ENCODE data around the gene POU2F2.

Gene POU2F2

DNA sequence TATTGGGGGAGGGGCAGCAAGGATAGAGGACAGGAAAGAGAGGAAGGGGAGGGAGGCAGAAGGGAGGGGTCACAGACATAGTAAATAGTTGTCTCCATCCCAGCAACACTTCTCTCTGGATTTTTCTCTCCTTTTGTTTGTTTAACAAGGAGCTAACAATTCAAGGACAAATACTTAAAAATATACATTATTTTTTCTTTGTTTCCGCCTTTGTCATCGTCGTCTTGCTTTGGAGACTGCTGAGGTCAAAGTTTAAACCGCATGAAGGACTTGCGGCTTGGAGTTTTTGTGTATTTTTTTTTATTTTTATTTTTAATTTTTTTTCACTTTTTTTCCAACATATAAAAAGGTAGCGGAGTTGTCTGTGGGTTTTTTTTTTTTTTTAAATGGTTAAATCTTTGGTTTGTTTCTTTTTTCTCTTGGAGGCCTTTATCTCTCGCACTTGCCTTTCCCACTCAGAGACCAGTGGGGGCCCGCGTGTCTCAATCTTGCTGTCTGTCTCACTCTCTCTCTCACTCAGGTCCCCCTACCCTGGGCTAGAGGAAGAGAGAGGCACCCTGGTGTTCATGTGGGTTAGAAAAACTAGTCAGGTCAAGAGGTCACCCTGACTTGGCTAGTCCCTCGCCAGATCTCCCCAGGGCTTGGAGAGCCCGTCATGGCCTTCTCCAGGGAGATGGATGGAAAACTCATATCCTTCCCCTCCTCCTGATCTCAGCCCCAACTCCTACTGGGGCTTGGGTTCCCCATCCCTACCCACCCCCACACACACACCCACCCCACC is 45.3 kb downstream of the POU2F2 start:
- Histone ChIP-seq H3K4me3 (ENCODE audit: severe bottlenecking) (no peak overlapping the region), H3K36me3 (ENCODE audit: low read depth) (peaks cover 6% of the 10 kb centered on the region), H3K9me3 (ENCODE audit: severe bottlenecking) (no peaks in the 10 kb centered on the region), H3K27ac (ENCODE audit: poor library complexity, severe bottlenecking) (no peak overlapping the region), H3K4me1 (ENCODE audit: insufficient read depth, poor library complexity, severe bottlenecking) (peaks cover 10% of the 10 kb centered on the region), H3K27me3 (ENCODE audit: insufficient read depth, poor library complexity, severe bottlenecking) (no peaks in the 10 kb centered on the region)
- TF ChIP-seq, protein P1, sequence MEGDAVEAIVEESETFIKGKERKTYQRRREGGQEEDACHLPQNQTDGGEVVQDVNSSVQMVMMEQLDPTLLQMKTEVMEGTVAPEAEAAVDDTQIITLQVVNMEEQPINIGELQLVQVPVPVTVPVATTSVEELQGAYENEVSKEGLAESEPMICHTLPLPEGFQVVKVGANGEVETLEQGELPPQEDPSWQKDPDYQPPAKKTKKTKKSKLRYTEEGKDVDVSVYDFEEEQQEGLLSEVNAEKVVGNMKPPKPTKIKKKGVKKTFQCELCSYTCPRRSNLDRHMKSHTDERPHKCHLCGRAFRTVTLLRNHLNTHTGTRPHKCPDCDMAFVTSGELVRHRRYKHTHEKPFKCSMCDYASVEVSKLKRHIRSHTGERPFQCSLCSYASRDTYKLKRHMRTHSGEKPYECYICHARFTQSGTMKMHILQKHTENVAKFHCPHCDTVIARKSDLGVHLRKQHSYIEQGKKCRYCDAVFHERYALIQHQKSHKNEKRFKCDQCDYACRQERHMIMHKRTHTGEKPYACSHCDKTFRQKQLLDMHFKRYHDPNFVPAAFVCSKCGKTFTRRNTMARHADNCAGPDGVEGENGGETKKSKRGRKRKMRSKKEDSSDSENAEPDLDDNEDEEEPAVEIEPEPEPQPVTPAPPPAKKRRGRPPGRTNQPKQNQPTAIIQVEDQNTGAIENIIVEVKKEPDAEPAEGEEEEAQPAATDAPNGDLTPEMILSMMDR (IDR thresholded peaks at IDR 0.05; ENCODE audit: poor library complexity, severe bottlenecking): no peak
- ATAC-seq (ENCODE audit: low read depth) (no peak), DNase-seq (ENCODE audit: low spot score) (no peak)

DNA sequence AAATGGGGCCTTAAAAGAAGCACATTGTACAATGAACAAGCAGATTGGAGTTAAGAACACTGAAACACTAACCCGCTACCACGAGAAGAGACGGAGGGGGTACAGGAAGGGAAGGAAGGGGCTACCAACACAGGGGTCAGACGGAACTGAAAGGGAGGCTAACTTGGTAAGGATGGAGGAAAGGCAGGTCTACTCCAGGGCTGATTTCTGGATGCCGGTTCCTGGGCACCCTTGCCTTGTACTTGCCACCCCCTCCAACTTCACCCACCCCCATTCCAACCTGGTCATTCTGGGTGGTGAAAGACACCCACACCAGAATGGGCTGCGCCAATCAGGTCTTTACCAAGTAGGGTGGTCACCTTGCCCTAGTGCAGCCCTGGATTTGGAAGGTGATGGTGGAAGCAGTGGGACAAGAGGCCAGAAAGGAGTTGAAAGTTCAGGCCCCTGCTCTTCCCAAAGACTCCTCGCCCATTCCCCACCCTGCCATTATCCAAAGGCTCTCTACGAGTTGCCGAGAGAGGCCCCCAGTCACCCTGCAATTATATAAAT is 46.0 kb downstream of the POU2F2 start:
- no peaks in the 10 kb centered on the region for H3K27me3 ChIP-seq (ENCODE audit: insufficient read depth, poor library complexity, severe bottlenecking)

DNA sequence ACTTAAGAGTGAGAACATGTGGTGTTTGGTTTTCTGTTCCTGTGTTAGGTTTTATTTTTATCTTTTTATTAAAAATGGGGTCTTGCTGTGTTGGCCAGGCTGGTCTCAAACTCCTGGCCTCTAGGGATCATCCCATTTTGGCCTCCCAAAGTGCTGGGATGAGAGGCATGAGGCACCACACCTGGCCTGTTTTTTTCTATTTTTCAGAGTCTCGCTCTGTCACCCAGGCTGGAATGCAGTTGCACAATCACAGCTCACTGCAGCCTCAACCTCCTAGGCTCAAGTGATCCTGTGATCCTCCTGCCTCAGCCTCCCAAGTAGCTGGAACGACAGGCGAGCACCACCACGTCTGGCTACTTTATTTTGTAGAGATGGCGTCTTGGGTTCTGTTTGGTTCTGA is 48.7 kb downstream of the POU2F2 start:
- Histone ChIP-seq H3K27me3 (ENCODE audit: insufficient read depth, poor library complexity, severe bottlenecking) (no peaks in the 10 kb centered on the region), H3K4me3 (ENCODE audit: severe bottlenecking) (no peak overlapping the region), H3K27ac (ENCODE audit: poor library complexity, severe bottlenecking) (no peak overlapping the region), H3K4me1 (ENCODE audit: insufficient read depth, poor library complexity, severe bottlenecking) (peaks cover 1% of the 10 kb centered on the region), H3K9me3 (ENCODE audit: severe bottlenecking) (no peaks in the 10 kb centered on the region), H3K36me3 (ENCODE audit: low read depth) (peaks cover 39% of the 10 kb centered on the region)
- ATAC-seq (ENCODE audit: low read depth) (no peak), DNase-seq (ENCODE audit: low spot score) (no peak)
- TF ChIP-seq, protein P1 (IDR thresholded peaks at IDR 0.05; ENCODE audit: poor library complexity, severe bottlenecking): no peak

More for the DNA sequence above, 46.0 kb downstream of the POU2F2 start:
- Histone ChIP-seq H3K9me3 (ENCODE audit: severe bottlenecking) (no peaks in the 10 kb centered on the region), H3K4me3 (ENCODE audit: severe bottlenecking) (no peak overlapping the region), H3K4me1 (ENCODE audit: insufficient read depth, poor library complexity, severe bottlenecking) (peaks cover 10% of the 10 kb centered on the region), H3K27ac (ENCODE audit: poor library complexity, severe bottlenecking) (no peak overlapping the region), H3K36me3 (ENCODE audit: low read depth) (peaks cover 13% of the 10 kb centered on the region)
- ATAC-seq (ENCODE audit: low read depth): no peak
- no peak for DNase-seq (ENCODE audit: low spot score)
- TF ChIP-seq, protein P1 (IDR thresholded peaks at IDR 0.05; ENCODE audit: poor library complexity, severe bottlenecking): no peak

DNA sequence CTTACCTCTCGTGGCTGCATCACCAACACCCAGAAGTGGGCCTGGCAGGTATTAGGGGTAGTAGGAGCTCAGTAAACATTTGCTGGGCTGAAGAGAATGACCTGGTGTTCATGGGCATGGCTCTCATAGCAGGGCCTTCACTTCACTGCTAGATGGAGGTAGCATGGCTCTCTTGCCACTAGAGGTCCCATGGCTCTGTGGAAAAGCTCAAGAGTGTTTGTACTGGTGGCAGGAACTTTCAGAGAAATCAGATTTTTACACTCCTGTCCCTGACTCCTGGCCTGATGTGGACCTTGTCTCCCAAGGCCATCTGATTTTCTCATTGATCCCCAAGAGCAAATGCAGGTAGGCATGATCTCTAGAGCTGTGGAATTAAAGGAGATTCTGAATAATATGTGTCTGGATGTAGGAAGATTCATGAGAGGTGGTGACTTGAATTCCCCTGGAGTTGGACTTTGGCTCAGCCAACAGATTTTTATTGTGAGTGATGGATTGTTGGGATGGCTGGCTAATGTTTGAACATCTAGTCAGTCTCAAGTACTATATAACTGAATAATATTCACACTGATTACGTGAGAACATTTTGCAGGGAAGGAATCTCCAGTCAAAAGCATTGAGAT is 50.6 kb downstream of the POU2F2 start:
- Histone ChIP-seq H3K4me1 (ENCODE audit: insufficient read depth, poor library complexity, severe bottlenecking) (peaks cover 2% of the 10 kb centered on the region), H3K9me3 (ENCODE audit: severe bottlenecking) (no peaks in the 10 kb centered on the region), H3K27ac (ENCODE audit: poor library complexity, severe bottlenecking) (no peak overlapping the region), H3K27me3 (ENCODE audit: insufficient read depth, poor library complexity, severe bottlenecking) (no peaks in the 10 kb centered on the region), H3K36me3 (ENCODE audit: low read depth) (peaks cover 39% of the 10 kb centered on the region), H3K4me3 (ENCODE audit: severe bottlenecking) (no peak overlapping the region)
- DNase-seq (ENCODE audit: low spot score): no peak
- peak; percentile 72 for ATAC-seq (ENCODE audit: low read depth)
- TF ChIP-seq, protein P1 (IDR thresholded peaks at IDR 0.05; ENCODE audit: poor library complexity, severe bottlenecking): peak; percentile 54

All from RWPE2 (cell line).